ENCODE results near the gene DOC2B.
"Not testable (repeated sequence)": the region's sequence is repeated elsewhere in the genome, so short reads cannot be mapped to it uniquely, and the experiment has no call there.

DNA sequence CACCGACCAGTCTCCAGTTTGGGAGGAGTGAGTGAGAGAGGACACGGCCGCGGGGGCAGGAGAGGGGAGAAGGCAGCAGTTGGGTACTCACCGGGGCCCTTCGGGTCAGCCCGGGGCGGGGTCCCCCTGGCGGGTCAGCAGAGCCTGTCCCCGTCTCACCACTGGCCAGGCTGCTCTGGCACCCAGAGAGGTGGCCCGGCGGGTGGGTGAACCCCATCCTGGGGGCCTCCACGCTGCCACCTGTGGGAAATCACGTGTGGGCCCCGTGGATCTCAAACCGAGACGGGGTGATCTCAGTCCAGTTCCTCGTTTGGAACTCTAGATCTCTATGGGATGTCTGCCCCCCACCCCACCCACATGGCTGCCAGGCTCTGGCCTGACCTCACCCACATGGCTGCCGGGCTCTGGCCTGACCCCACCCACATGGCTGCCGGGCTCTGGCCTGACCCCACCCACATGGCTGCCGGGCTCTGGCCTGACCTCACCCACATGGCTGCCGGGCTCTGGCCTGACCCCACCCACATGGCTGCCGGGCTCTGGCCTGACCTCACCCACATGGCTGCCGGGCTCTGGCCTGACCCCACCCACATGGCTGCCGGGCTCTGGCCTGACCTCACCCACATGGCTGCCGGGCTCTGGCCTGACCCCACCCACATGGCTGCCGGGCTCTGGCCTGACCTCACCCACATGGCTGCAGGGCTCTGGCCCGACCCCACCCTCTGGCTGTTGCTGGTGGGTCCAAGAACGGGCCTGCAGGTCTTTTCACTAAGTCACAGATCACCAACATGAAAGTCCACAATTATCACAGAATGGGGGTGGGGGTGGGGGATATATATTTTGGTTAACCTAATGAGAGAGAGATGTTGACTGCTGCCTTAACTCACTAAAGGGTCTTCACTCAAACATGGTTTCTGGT lies 34.4 kb upstream of the DOC2B start:
- TF ChIP-seq, protein P1, sequence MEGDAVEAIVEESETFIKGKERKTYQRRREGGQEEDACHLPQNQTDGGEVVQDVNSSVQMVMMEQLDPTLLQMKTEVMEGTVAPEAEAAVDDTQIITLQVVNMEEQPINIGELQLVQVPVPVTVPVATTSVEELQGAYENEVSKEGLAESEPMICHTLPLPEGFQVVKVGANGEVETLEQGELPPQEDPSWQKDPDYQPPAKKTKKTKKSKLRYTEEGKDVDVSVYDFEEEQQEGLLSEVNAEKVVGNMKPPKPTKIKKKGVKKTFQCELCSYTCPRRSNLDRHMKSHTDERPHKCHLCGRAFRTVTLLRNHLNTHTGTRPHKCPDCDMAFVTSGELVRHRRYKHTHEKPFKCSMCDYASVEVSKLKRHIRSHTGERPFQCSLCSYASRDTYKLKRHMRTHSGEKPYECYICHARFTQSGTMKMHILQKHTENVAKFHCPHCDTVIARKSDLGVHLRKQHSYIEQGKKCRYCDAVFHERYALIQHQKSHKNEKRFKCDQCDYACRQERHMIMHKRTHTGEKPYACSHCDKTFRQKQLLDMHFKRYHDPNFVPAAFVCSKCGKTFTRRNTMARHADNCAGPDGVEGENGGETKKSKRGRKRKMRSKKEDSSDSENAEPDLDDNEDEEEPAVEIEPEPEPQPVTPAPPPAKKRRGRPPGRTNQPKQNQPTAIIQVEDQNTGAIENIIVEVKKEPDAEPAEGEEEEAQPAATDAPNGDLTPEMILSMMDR (IDR thresholded peaks at IDR 0.05; ENCODE audit: low read length) = not testable (repeated sequence)
- TF ChIP-seq EZH2 (IDR thresholded peaks at IDR 0.05; ENCODE audit: borderline replicate concordance, low read length) = not testable (repeated sequence)

Data from OCI-LY1 (cell line).